Muscle layer of colon (tissue), 2 donors: ENCODE data around the gene MYH10.

Source experiments
- H3K27ac ChIP-seq: one replicate; pipeline ENCODE4 v1.7.0; 2013; ENCODE audit warnings: low read depth, mild to moderate bottlenecking, low read length, moderate library complexity
- H3K27me3 ChIP-seq, 2 donors: one replicate each; pipeline ENCODE4 v1.7.0; 2013; ENCODE audit warnings: low read length in 2 of 2, mild to moderate bottlenecking in 2 of 2; ENCODE audit not compliant: insufficient read depth in 2 of 2, control insufficient read depth in 1 of 2
- H3K36me3 ChIP-seq: one replicate; pipeline ENCODE4 v1.7.0; 2013; ENCODE audit warnings: mild to moderate bottlenecking, low read length; ENCODE audit not compliant: insufficient read depth
- H3K4me1 ChIP-seq: one replicate; pipeline ENCODE4 v1.7.0; 2013; ENCODE audit warnings: mild to moderate bottlenecking, low read length; ENCODE audit not compliant: insufficient read depth
- H3K4me3 ChIP-seq, 2 donors: one replicate each; pipeline ENCODE4 v1.7.0; 2013; ENCODE audit warnings: low read length in 2 of 2, low read depth in 1 of 2, mild to moderate bottlenecking in 1 of 2, moderate library complexity in 1 of 2
- H3K9ac ChIP-seq: one replicate; pipeline ENCODE4 v1.7.0; 2013; ENCODE audit warnings: low read length
- H3K9me3 ChIP-seq: one replicate; pipeline ENCODE4 v1.7.0; 2013; ENCODE audit warnings: mild to moderate bottlenecking, low read length
- donor health status: abdominal sarcoma.
- donor health status: Adenocarcinoma of cecum.

Gene MYH10

DNA sequence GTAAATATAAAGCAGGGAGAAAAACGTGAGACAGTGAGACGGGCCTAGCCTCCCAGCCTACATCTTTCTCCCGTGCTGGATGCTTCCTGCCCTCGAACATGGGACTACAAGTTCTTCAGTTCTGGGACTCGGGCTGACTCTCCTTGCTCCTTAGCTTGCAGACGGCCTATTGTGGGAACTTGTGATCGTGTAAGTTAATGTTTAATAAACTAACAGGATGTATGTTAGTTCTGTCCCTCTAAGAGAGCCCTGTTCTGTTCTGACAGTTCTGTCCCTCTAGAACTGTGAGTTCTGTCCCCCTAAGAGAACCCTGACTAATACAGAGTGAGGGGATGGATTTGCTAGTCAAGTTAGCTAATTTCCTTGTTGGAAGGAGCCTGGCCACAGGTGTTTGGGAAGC is 16.7 kb upstream of the MYH10 start:
- Histone ChIP-seq H3K4me1 (no peaks in the 10 kb centered on the region), H3K9ac (no peak overlapping the region), H3K27ac (no peak overlapping the region), H3K4me3 (no peak overlapping the region), H3K36me3 (no peaks in the 10 kb centered on the region), H3K27me3 (no peaks in the 10 kb centered on the region), H3K9me3 (no peaks in the 10 kb centered on the region)

DNA sequence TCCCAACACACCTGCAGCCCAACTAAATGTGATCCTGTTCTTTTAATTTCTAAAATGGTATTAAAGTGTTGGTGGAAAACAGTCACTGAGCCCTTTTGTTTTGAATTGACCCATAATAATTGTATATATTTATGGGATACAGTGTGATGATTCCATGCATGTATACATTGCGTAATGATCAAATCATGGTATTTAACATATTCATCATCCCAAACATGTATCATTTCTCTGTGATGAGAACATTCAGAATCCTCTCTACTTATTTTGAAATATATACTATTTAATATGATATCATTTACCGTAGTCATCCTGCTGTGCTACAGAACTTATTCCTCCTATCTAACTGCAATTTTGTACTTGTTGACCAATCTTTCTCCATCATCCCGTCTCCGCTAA is 14.0 kb upstream of the MYH10 start:
- no peaks in the 10 kb centered on the region for H3K36me3 ChIP-seq
- no peaks in the 10 kb centered on the region for H3K9me3 ChIP-seq
- no peak overlapping the region for H3K27ac ChIP-seq
- no peaks in the 10 kb centered on the region for H3K27me3 ChIP-seq
- no peak overlapping the region for H3K4me3 ChIP-seq
- no peaks in the 10 kb centered on the region for H3K4me1 ChIP-seq
- no peak overlapping the region for H3K9ac ChIP-seq

DNA sequence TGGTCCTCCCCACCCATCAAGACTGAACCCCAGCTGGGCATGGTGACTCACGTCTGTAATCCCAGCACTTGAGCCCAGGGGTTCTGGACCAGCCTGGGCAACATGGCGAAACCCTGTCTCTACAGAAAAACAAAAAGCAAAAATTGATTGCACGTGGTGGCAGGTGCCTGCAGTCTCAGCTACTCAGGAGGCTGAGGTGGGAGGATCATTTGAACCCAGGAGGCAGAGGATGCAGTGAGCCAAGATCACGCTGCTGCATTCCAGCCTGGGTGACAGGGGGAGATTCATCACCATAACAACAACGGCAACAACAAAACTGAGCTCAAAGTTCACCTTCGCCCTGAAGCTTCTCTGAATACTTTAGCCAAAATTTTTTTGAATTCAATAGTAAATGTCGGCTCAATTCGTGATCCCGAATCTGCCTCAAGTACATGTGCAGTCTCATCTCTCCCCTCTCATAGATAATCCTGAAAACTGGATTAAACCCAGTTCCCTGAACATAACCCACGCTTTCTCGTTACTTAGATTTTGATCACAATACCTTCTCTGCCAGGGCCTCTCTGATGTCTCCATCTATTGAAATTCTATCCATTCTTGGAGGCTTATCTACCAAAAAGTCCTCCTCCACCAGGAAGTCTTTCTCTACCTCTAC is 13.5 kb upstream of the MYH10 start:
- Histone ChIP-seq H3K36me3 (no peaks in the 10 kb centered on the region), H3K4me1 (no peaks in the 10 kb centered on the region), H3K9ac (no peak overlapping the region), H3K27me3 (no peaks in the 10 kb centered on the region), H3K4me3 (no peak overlapping the region), H3K9me3 (no peaks in the 10 kb centered on the region), H3K27ac (no peak overlapping the region)

DNA sequence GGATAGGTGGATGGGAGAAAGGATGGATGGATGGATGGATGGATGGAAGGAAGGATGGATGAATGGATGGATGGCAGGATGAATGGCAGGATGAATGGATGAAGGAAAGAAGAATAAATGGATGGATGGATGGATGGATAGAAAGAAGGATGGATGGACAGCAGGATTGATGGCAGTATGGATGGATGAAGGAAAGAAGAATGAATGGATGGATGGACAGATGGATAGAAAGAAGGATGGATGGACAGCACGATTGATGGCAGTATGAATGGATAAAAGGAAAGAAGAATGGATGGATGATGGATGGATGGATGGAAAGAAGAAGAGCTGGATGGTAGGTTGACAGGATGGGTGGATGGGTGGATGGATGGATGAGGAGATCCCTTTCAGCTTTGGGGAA is 9.2 kb upstream of the MYH10 start:
- Histone ChIP-seq H3K9me3 (no peaks in the 10 kb centered on the region), H3K4me1 (no peaks in the 10 kb centered on the region), H3K36me3 (no peaks in the 10 kb centered on the region), H3K4me3 (no peak overlapping the region), H3K9ac (no peak overlapping the region), H3K27ac (no peak overlapping the region), H3K27me3 (no peaks in the 10 kb centered on the region)

DNA sequence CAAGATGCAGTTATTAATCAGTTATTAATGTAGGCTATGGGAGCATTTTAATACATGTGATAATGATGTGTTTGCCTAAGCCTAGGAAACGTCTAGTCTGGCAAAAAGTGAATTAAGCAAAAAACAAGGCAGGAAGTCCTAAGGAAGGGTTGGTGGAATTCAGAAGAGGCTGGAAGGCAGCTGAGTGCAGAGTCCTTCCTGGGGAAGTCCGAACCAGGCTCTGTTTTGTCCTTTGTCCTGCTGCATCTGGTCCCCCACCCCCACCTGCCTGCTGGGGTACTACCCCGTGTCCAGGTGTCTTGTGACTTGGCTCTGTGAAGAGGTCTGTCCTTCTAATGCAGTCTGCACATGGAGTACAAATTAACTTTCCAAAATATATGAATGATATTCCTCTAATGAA is 1.5 kb upstream of the MYH10 start:
- Histone ChIP-seq H3K4me3 (no peak overlapping the region), H3K27me3 (no peaks in the 10 kb centered on the region), H3K36me3 (no peaks in the 10 kb centered on the region), H3K4me1 (peaks cover 12% of the 10 kb centered on the region), H3K9me3 (no peaks in the 10 kb centered on the region), H3K9ac (no peak overlapping the region), H3K27ac (no peak overlapping the region)

DNA sequence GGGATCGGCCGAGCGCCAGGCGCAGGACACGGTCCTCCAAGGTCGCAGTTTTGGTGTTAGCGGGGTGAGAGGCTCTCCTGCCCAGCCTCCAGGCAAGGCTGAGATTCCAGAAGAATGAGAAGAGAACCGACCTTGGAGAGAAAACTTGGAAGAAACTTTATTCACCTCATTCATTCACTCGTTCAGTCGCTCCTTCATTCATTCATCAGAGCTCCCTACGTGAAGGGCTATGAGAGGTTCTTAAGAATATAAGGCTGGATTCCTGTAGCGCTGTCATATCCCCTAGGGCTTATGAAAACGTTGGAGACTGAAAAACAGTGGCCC is 991 bp upstream of the MYH10 start:
- Histone ChIP-seq H3K4me1 (peaks cover 12% of the 10 kb centered on the region), H3K9me3 (no peaks in the 10 kb centered on the region), H3K9ac (no peak overlapping the region), H3K4me3 (peak overlapping the region; percentile 78 to 81), H3K27me3 (no peaks in the 10 kb centered on the region), H3K36me3 (no peaks in the 10 kb centered on the region), H3K27ac (peak overlapping the region; percentile 44)

DNA sequence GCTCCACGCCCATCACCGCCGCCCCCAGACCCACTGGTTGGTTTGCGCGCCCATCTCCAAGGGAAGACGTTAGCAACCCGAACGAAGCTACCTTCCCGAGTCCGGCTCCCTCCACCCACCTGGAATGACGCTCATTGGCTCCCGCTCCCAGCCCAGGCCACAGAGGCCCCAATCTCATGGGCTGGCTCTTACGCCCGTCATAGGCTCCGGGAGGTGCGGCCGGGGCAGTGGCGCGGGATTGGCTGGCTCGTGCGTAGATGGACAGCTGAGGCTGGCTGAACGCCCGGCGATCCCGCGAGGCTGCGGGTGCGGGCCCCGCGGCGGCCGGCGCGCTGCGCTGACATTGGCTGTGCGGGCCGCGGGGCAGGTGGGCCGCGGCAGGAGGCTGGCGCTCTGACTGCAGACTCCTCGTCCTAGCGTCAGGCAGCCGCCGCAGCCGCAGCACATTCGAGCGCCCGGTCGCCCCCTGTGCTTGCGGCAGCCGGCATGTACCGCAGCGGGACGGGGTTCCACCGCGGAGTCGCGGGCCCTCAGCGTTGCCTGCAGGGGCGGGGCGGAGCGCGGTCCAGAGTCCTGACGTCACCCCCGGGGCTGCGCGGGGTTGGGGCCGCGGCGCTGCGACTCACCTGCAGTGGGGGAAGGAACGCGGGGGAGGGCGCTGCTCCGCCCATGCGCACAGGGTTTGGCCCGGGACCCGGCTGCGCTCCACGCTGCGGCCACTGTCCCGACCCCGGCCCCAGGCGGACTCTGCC is 453 bp upstream of the MYH10 start:
- Histone ChIP-seq H3K4me3 (peak overlapping the region; percentile 78 to 81), H3K27ac (peak overlapping the region; percentile 44), H3K9me3 (no peaks in the 10 kb centered on the region), H3K4me1 (peaks cover 12% of the 10 kb centered on the region), H3K36me3 (no peaks in the 10 kb centered on the region), H3K9ac (no peak overlapping the region), H3K27me3 (no peaks in the 10 kb centered on the region)

DNA sequence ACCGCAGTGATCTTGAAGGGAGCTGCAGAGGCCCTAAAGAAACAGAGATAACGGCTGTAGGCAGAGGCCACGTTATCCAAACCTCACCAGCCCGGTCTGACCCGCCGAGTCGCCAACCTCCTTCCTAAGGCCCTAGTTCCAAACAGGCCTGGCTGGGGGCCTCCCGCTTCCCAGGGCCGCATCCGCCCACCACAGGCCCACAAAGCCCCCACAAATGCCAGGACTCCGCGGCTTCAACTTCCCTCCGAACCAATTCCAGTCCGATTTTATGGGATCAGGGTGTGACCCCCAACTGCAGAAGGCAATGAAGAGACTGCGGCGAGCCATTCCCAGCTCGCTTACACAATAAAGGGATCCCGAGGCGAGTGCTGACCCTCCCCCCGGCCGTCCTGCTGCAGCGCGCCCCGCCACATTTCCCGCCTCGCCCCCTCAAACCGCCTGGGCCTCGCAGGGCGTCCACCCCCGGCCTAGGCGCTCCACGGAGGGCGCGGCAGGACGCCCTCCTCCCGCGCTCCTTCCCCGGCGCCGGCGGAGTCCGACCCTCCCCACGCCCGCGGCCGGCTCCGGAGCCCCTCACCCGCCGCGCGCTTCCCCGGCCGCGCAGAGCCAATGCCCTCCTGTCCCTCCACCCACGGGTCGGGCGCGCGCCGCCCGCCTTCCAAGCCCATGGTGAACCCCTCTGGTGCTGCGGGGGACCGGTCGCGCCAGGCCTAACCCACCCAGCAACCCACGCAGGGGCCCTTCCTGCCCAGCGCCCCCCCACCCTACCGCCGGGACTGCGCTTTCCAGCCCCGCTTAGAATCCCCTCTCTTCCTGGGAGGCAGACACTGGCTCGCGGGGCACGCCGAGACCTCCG is 926 bp downstream of the MYH10 start:
- Histone ChIP-seq H3K36me3 (no peaks in the 10 kb centered on the region), H3K4me3 (peak overlapping the region; percentile 78 to 81), H3K4me1 (peaks cover 12% of the 10 kb centered on the region), H3K27me3 (no peaks in the 10 kb centered on the region), H3K9me3 (no peaks in the 10 kb centered on the region), H3K9ac (peak overlapping the region; percentile 39), H3K27ac (peak overlapping the region; percentile 82)

DNA sequence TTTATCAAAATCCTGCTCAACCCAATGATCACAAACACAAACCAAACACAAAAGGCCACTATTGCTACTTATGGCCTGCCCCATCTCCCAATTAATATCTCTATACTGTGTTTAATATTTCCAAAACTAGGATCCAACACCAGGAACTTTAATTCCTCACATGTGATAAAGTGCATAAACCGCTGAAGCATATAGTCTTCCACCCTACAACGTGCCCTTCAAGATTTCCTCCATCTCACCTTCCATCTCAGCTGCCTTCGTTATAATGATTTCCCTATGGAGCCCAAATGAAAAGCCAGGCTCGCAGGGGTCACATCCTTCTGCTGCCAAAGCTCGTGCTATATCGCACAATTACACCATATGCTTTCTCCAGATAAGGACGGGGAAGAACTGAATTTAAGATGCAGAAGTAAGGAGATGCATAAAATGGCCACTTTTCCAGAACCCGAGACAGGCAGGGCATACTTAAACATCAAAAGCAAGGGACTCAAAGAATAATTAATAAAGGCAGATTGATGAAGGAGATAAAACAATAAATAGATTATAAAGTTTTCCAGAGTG is 1.8 kb downstream of the MYH10 start:
- Histone ChIP-seq H3K4me3 (peak overlapping the region in 1 of 2 donors; percentile 45), H3K9ac (no peak overlapping the region), H3K36me3 (no peaks in the 10 kb centered on the region), H3K27me3 (no peaks in the 10 kb centered on the region), H3K4me1 (peaks cover 12% of the 10 kb centered on the region), H3K27ac (no peak overlapping the region), H3K9me3 (no peaks in the 10 kb centered on the region)

DNA sequence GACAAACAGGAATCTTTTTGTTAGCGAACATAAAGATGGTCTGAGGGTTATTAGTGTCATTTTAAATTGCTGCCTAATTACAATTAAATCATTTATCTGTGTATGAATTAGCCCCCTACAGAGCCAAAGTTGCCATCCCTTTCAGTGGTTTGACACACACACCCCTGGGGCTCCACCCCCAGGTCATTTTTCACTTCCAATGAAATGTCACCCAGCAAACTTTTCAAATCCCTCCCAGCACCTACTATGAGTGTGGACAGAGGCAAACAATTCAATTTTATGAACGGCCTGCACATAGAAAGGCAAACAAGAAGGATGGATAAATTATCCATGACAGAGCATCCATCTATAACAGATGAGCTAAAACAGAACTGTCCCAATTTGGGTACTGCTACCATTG is 2.4 kb downstream of the MYH10 start:
- Histone ChIP-seq H3K9me3 (no peaks in the 10 kb centered on the region), H3K36me3 (no peaks in the 10 kb centered on the region), H3K4me3 (no peak overlapping the region), H3K27me3 (no peaks in the 10 kb centered on the region), H3K9ac (no peak overlapping the region), H3K27ac (no peak overlapping the region), H3K4me1 (peaks cover 12% of the 10 kb centered on the region)

DNA sequence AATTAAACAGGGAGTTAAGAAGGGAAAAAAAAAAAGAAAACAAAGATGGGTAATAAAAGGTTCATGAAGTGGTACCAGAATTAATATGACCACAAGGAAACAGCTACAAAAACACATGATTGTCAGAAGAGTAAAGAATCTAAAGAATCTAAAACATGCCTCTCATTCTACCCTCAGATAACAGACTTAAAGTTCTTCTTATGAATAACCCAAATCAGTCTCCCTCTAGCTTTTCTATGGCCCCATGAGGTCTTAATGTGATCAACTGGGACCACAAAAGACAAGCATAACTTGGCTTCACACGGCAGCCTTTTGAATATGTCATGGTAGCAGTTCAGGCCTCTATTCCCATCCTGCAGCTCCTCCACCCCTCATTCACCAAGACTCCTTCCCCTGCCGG is 6.9 kb downstream of the MYH10 start:
- H3K27me3 ChIP-seq: no peaks in the 10 kb centered on the region
- no peak overlapping the region for H3K27ac ChIP-seq
- H3K4me3 ChIP-seq: no peak overlapping the region

More for the DNA sequence above, 6.9 kb downstream of the MYH10 start:
- peaks cover 4% of the 10 kb centered on the region for H3K4me1 ChIP-seq
- peaks cover 12% of the 10 kb centered on the region for H3K36me3 ChIP-seq
- no peaks in the 10 kb centered on the region for H3K9me3 ChIP-seq
- no peak overlapping the region for H3K9ac ChIP-seq
